Measurements from ENCODE around the gene LY6G6C. TPM values are rescaled to one million over a fixed set of nuclear protein-coding genes. Genes with fewer than 3 reads are reported as not detected.

LY6G6C gene
- total RNA-seq, 1 donor from 2014 or later, result not detected

DNA sequence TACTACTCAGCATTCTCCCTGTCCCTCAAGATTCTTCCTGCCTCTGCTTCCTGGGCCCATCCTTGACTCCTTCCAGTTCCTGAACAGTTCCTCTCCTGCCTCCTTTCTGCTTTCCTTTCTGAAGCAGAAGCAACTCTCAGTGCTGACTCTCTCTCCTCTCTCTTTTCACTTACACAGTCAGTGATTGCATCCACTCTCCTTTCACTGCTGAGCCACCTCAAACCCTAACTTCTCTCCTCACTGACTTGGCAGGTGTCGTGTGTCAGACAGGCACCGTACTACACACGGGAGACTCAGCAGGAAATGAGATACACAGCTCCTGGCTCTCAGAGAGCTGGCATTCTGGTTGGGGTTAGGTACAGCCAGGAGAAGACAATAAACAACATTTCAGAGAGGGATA lies 24.0 kb downstream of the LY6G6C start:
- no peak overlapping the region for H3K27ac ChIP-seq
- TF ChIP-seq, protein P1, sequence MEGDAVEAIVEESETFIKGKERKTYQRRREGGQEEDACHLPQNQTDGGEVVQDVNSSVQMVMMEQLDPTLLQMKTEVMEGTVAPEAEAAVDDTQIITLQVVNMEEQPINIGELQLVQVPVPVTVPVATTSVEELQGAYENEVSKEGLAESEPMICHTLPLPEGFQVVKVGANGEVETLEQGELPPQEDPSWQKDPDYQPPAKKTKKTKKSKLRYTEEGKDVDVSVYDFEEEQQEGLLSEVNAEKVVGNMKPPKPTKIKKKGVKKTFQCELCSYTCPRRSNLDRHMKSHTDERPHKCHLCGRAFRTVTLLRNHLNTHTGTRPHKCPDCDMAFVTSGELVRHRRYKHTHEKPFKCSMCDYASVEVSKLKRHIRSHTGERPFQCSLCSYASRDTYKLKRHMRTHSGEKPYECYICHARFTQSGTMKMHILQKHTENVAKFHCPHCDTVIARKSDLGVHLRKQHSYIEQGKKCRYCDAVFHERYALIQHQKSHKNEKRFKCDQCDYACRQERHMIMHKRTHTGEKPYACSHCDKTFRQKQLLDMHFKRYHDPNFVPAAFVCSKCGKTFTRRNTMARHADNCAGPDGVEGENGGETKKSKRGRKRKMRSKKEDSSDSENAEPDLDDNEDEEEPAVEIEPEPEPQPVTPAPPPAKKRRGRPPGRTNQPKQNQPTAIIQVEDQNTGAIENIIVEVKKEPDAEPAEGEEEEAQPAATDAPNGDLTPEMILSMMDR (IDR thresholded peaks at IDR 0.05), result no peak
- peaks cover 23% of the 10 kb centered on the region for H3K4me1 ChIP-seq
- DNase-seq (no peak), ATAC-seq (no peak)
- intact Hi-C loops (cut with DNase I), result no loop called here
- no peaks in the 10 kb centered on the region for H3K9me3 ChIP-seq
- peaks cover 82% of the 10 kb centered on the region for H3K36me3 ChIP-seq
- no peaks in the 10 kb centered on the region for H3K27me3 ChIP-seq (ENCODE audit: low read depth)
- no peak overlapping the region for H3K4me3 ChIP-seq

DNA sequence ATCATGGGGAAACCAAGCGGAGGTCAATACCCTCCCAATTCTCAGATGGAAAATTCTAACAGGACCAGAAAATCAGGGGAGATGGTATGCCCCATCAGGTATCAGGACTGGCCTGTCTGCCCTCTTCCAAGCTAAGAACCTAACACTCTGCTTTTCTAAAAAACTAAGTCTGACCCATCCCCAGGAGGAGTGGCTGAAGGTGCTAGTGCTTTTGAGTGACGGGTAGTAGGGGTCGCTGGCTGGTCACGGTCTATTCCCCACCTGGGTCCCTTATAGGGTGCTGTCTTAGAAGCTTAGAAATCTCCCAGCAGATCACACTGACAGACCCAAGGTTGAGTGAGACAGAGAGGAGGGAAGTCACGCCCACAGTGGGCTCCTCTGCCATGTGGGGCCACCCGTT lies 28.0 kb downstream of the LY6G6C start:
- peaks cover 97% of the 10 kb centered on the region for H3K36me3 ChIP-seq
- no peak overlapping the region for H3K4me3 ChIP-seq
- intact Hi-C loops (cut with DNase I), result no loop called here

DNA sequence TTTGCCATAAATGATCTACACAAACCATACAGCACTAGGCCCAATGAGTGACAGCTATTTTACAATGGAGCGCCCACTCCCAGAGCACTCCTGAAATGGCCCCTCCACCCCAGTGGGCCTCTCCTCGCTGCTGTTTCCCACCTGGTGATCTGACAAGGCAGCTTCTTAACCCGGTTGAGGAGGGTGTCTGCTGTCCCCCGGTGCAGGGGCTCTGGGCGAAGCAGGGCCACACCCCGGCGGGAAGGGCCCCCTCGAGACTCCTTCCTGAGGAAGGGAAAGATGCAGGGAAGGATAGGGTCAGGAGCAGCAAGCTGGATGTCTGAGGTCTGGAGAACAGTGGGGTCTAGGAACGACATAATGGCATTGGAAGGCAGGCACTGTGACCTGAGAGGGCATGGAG lies 28.7 kb downstream of the LY6G6C start:
- no peaks in the 10 kb centered on the region for H3K27me3 ChIP-seq (ENCODE audit: low read depth)
- peaks cover 4% of the 10 kb centered on the region for H3K4me1 ChIP-seq
- DNase-seq, result no peak
- H3K36me3 ChIP-seq, result peaks cover 97% of the 10 kb centered on the region
- no peak overlapping the region for H3K4me3 ChIP-seq
- no peak for ATAC-seq
- TF ChIP-seq, protein P1 (IDR thresholded peaks at IDR 0.05), result no peak
- no peaks in the 10 kb centered on the region for H3K9me3 ChIP-seq
- intact Hi-C loops (cut with DNase I), result no loop called here
- H3K27ac ChIP-seq, result no peak overlapping the region

More for the DNA sequence above, 28.0 kb downstream of the LY6G6C start:
- no peak for DNase-seq
- TF ChIP-seq, protein P1 (IDR thresholded peaks at IDR 0.05), result no peak
- Histone ChIP-seq H3K4me1 (peaks cover 4% of the 10 kb centered on the region), H3K9me3 (no peaks in the 10 kb centered on the region), H3K27me3 (ENCODE audit: low read depth) (no peaks in the 10 kb centered on the region), H3K27ac (no peak overlapping the region)
- ATAC-seq, result no peak

DNA sequence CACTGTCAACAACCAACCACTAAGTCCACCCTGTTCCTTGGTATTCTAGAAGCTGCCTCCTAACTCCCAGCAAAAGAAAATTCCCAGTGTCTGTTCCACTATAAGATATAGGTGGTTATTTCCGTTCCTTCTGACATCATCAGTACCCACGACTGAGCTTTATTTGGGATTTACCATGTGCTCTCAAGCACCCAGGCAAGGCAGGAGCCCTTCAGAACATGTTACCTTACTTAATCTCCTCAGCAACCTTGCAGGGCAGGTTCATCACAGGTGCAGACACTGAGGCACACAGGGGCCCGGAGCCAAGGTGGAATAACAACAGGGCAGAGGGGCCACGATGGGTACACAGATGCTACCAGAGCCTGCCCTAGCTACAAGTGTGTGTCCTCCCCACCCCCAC lies 29.2 kb downstream of the LY6G6C start:
- intact Hi-C loops (cut with DNase I), result no loop called here

DNA sequence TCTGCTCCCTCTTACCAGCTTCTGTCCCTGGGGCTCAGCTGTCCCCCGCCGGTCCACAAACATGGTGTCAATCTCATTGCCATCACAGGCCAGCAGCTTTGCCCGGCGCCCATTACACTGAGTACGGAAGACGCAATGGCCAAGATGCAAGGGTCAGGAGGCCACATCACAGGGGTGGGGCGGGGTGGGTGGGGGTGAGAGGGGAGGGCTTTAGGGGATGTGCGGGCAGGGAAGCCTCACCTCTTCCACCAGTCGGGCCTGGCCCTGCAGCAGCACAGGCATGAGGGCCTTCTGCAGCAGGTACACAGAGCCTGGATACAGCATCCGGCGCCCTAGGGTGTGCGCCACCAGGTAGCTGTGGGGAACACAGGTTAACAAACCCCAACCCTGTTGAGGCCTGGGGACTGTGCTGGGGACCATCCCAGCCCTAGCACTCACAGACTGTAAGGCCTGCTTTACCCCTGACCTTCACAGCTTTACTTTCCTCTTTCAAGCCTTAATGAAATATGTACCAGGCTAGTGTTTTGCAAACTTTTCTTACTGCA lies 29.9 kb downstream of the LY6G6C start:
- intact Hi-C loops (cut with DNase I), result no loop called here
- no peak for ATAC-seq

More for the DNA sequence above, 29.2 kb downstream of the LY6G6C start:
- Histone ChIP-seq H3K27ac (no peak overlapping the region), H3K4me3 (no peak overlapping the region), H3K36me3 (peaks cover 97% of the 10 kb centered on the region), H3K4me1 (no peaks in the 10 kb centered on the region), H3K9me3 (no peaks in the 10 kb centered on the region), H3K27me3 (ENCODE audit: low read depth) (no peaks in the 10 kb centered on the region)
- ATAC-seq (no peak), DNase-seq (no peak)
- TF ChIP-seq, protein P1 (IDR thresholded peaks at IDR 0.05), result no peak

More for the DNA sequence above, 29.9 kb downstream of the LY6G6C start:
- TF ChIP-seq, protein P1 (IDR thresholded peaks at IDR 0.05), result no peak
- Histone ChIP-seq H3K4me3 (no peak overlapping the region), H3K9me3 (no peaks in the 10 kb centered on the region), H3K4me1 (no peaks in the 10 kb centered on the region), H3K27ac (no peak overlapping the region), H3K27me3 (ENCODE audit: low read depth) (no peaks in the 10 kb centered on the region), H3K36me3 (peaks cover 100% of the 10 kb centered on the region)
- no peak for DNase-seq
